SK-N-SH treated with all-trans-retinoic acid at 6 μM for 48 hours (cell line): ENCODE data around the gene LUZP4.

Experiments used
- CSRNP3 ChIP-seq: fragments of 250-450 bp; sonication (Bioruptor Pico); IDR thresholded peaks from 2 replicates; pipeline ENCODE4 v1.5.1; 2021; ENCODE audit warnings: mild to moderate bottlenecking, moderate library complexity
- ISL1 ChIP-seq: fragments of 250-450 bp; sonication (Bioruptor Pico); IDR thresholded peaks from 2 replicates; pipeline ENCODE4 v2.1.2; 2022; ENCODE audit warnings: mild to moderate bottlenecking, moderate library complexity
- PATZ1 ChIP-seq: fragments of 250-450 bp; sonication (Bioruptor Pico); IDR thresholded peaks from 2 replicates; pipeline ENCODE4 v1.8.0; 2020; ENCODE audit warnings: mild to moderate bottlenecking, moderate library complexity, borderline replicate concordance
- RARB ChIP-seq: fragments of 250-450 bp; sonication (Bioruptor Pico); IDR thresholded peaks from 2 replicates; pipeline ENCODE4 v1.8.0; 2021; ENCODE audit warnings: mild to moderate bottlenecking, moderate library complexity
- ZC3H10 ChIP-seq: fragments of 250-450 bp; sonication (Bioruptor Pico); IDR thresholded peaks from 2 replicates; pipeline ENCODE4 v1.5.1; 2021; ENCODE audit warnings: mild to moderate bottlenecking, moderate library complexity
- ZFP30 ChIP-seq: fragments of 450-650 bp; formaldehyde crosslinking; IDR thresholded peaks from 2 replicates; pipeline ENCODE4 v1.5.0; 2022; ENCODE audit warnings: mild to moderate bottlenecking, moderate library complexity

GRCh38 chrX:115339441-115340025 is 50.0 kb downstream of the LUZP4 start:
- TF ChIP-seq PATZ1 (no peak), ZFP30 (CRISPR knock-in tag) (no peak), ISL1 (no peak), RARB (CRISPR knock-in tag) (no peak), ZC3H10 (CRISPR knock-in tag) (no peak), CSRNP3 (CRISPR knock-in tag) (no peak)
